Neutrophil (primary cell): ENCODE data around the gene TMEM175.

Experiments used
- H3K27ac ChIP-seq: fragments of 200-600 bp; sonication (generic); 2 replicates; pipeline ENCODE4 v1.5.1; 2016; ENCODE audit warnings: mild to moderate bottlenecking, moderate library complexity
- H3K27me3 ChIP-seq: fragments of 200-600 bp; sonication (generic); 2 replicates; pipeline ENCODE4 v1.6.0; 2016; ENCODE audit warnings: mild to moderate bottlenecking
- H3K36me3 ChIP-seq: fragments of 200-600 bp; sonication (generic); 2 replicates; pipeline ENCODE4 v1.5.1; 2017
- H3K4me1 ChIP-seq, 2 experiments: fragments of 200-600 bp in 1 of 2; sonication (generic) in 1 of 2; 1 replicate in 1 of 2; 2 replicates in 1 of 2; pipeline versions ENCODE4 v1.5.1 to v1.6.1; 2013 to 2016; ENCODE audit warnings: low read depth in 1 of 2, low read length in 1 of 2, mild to moderate bottlenecking in 1 of 2, moderate library complexity in 1 of 2; ENCODE audit not compliant: control insufficient read depth in 1 of 2, insufficient read depth in 1 of 2
- H3K4me3 ChIP-seq, 2 experiments: fragments of 200-600 bp in 1 of 2; sonication (generic) in 1 of 2; 1 replicate in 1 of 2; 2 replicates in 1 of 2; pipeline ENCODE4 v1.5.1; 2013 to 2016; ENCODE audit warnings: low read depth in 1 of 2, low read length in 1 of 2, mild to moderate bottlenecking in 1 of 2, moderate library complexity in 1 of 2
- H3K9me3 ChIP-seq: fragments of 200-600 bp; sonication (generic); 2 replicates; pipeline ENCODE4 v1.5.1; 2016
- CTCF ChIP-seq: fragments of 200-600 bp; sonication (generic); IDR thresholded peaks from 2 replicates; pipeline ENCODE4 v1.5.1; 2016; ENCODE audit warnings: antibody characterized with exemption

Gene TMEM175

GRCh38 chr4:962231-963208 is 30.3 kb downstream of the TMEM175 start:
- H3K4me1 ChIP-seq: no peaks in the 10 kb centered on the region
- peaks cover 99% of the 10 kb centered on the region for H3K36me3 ChIP-seq
- H3K27me3 ChIP-seq: peaks cover 13% of the 10 kb centered on the region
- no peaks in the 10 kb centered on the region for H3K9me3 ChIP-seq
- no peak overlapping the region for H3K27ac ChIP-seq
- H3K4me3 ChIP-seq: no peak overlapping the region
- no peak for TF ChIP-seq CTCF

- TF ChIP-seq CTCF: no peak
- Histone ChIP-seq H3K4me3 (no peak overlapping the region), H3K9me3 (no peaks in the 10 kb centered on the region), H3K27me3 (peaks cover 23% of the 10 kb centered on the region), H3K4me1 (no peaks in the 10 kb centered on the region), H3K36me3 (peaks cover 91% of the 10 kb centered on the region), H3K27ac (no peak overlapping the region)
Measured at GRCh38 chr4:963276-964225, 31.3 kb downstream of the TMEM175 start.

GRCh38 chr4:964346-965025 is 32.2 kb downstream of the TMEM175 start:
- no peak for TF ChIP-seq CTCF
- Histone ChIP-seq H3K27ac (no peak overlapping the region), H3K4me1 (no peaks in the 10 kb centered on the region), H3K9me3 (no peaks in the 10 kb centered on the region), H3K36me3 (peaks cover 82% of the 10 kb centered on the region), H3K4me3 (no peak overlapping the region), H3K27me3 (peaks cover 31% of the 10 kb centered on the region)

- H3K27me3 ChIP-seq: peaks cover 37% of the 10 kb centered on the region
- H3K27ac ChIP-seq: no peak overlapping the region
- no peak overlapping the region for H3K4me3 ChIP-seq
- no peak for TF ChIP-seq CTCF
- H3K9me3 ChIP-seq: no peaks in the 10 kb centered on the region
- no peaks in the 10 kb centered on the region for H3K4me1 ChIP-seq
- peaks cover 75% of the 10 kb centered on the region for H3K36me3 ChIP-seq
Measured at GRCh38 chr4:965048-965765, 32.9 kb downstream of the TMEM175 start.

GRCh38 chr4:965766-966134 is 33.5 kb downstream of the TMEM175 start:
- no peaks in the 10 kb centered on the region for H3K4me1 ChIP-seq
- TF ChIP-seq CTCF: no peak
- no peaks in the 10 kb centered on the region for H3K9me3 ChIP-seq
- H3K27me3 ChIP-seq: peaks cover 41% of the 10 kb centered on the region
- H3K4me3 ChIP-seq: no peak overlapping the region
- peaks cover 69% of the 10 kb centered on the region for H3K36me3 ChIP-seq
- H3K27ac ChIP-seq: no peak overlapping the region
